ENCODE results near the gene GSG1L.

GSG1L gene

DNA sequence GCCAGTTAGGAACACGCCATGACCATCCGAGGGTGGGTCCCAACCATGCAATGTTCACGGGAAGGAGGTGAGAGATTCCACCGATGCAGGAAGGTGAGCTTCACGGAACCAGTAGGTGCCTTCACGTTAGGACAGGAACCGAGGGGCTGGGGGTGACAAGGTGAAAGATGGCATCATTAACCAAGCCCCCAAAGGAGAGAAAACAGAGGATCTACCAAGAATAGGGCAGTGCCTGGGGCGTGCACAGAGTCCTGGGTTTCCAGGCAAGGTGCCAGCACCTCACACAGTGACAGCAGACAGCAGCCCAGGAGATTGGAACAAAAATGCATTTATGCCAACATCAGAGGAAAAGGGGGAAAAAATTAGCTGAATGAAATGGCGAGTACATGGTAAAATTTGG, 137.9 kb downstream of the GSG1L start:
- DNase-seq (ENCODE audit: extremely low spot score): no peak
- TF ChIP-seq TARDBP (IDR thresholded peaks at IDR 0.05): no peak
- no peak for TF ChIP-seq FOXM1 (IDR thresholded peaks at IDR 0.05; ENCODE audit: borderline replicate concordance)
- no peak for TF ChIP-seq FOXA1 (IDR thresholded peaks at IDR 0.05)
- no peak for TF ChIP-seq SUZ12 (IDR thresholded peaks at IDR 0.05)
- no peak for TF ChIP-seq L3MBTL2 (conservative IDR thresholded peaks at IDR 0.05)
- TF ChIP-seq BHLHE40 (IDR thresholded peaks at IDR 0.05; ENCODE audit: borderline replicate concordance): no peak
- no peak for TF ChIP-seq PKNOX1 (IDR thresholded peaks at IDR 0.05)
- no peak for TF ChIP-seq FOXK2 (IDR thresholded peaks at IDR 0.05)
- TF ChIP-seq ELF4 (IDR thresholded peaks at IDR 0.05): no peak
- no peak for TF ChIP-seq NFRKB (IDR thresholded peaks at IDR 0.05)
- POLR2A ChIA-PET: no interaction called here
- CTCF ChIA-PET: no interaction called here

DNA sequence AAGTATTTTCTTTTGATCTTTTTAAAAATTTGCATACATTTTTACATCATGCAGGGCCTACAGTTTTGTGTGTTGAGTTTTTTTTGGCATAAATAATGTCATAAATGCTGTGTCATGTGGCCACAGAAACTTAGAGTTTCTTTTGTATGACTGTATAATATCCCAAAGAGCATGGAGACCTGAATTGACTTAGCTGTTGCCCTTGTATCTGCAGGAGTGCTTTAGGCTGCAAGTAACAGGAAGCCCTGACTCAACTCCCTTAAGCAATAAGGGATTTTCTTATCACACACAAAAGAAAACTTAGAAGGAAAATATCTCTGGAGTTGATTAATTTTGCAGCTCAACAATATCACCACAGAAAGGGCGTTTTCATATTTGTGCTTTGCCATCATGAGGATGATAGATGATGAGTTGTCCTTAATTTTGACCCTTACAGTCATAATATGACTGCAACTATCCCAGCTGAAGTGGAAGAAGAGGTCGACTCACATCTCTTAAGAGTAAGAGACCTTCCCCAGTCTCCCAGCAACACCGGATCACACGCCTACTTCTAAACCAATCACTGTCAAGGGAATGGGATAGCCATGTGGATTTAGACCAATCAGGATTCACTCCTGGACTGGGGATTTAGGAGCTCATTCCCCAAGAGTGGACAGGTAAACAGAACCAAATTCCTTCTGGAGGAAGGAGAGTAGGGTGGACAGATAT, 138.9 kb downstream of the GSG1L start:
- CTCF ChIA-PET: no interaction called here

GRCh38 chr16:27923751-27924150, 139.8 kb downstream of the GSG1L start:
- no peak for DNase-seq (ENCODE audit: extremely low spot score)
- ChIA-PET POLR2A (no interaction called here), CTCF (no interaction called here)
- TF ChIP-seq BHLHE40 (IDR thresholded peaks at IDR 0.05; ENCODE audit: borderline replicate concordance) (no peak), ELF4 (IDR thresholded peaks at IDR 0.05) (no peak), TARDBP (IDR thresholded peaks at IDR 0.05) (no peak), FOXK2 (IDR thresholded peaks at IDR 0.05) (no peak), LEF1 (IDR thresholded peaks at IDR 0.05; ENCODE audit: borderline replicate concordance) (no peak), ZNF384 (IDR thresholded peaks at IDR 0.05) (no peak), CTBP1 (IDR thresholded peaks at IDR 0.05; ENCODE audit: borderline replicate concordance) (no peak), L3MBTL2 (conservative IDR thresholded peaks at IDR 0.05) (no peak), FOXA1 (IDR thresholded peaks at IDR 0.05) (no peak), FOXM1 (IDR thresholded peaks at IDR 0.05; ENCODE audit: borderline replicate concordance) (no peak), SP1 (IDR thresholded peaks at IDR 0.05) (no peak), ARNT (IDR thresholded peaks at IDR 0.05) (no peak), SUZ12 (IDR thresholded peaks at IDR 0.05) (no peak), PKNOX1 (IDR thresholded peaks at IDR 0.05) (no peak), HDGF (IDR thresholded peaks at IDR 0.05; ENCODE audit: borderline replicate concordance) (no peak)

More for the DNA sequence above, 138.9 kb downstream of the GSG1L start:
- POLR2A ChIA-PET: no interaction called here
- TF ChIP-seq L3MBTL2 (conservative IDR thresholded peaks at IDR 0.05) (0 out of 2 replicates have a peak, but pooled peaks have one; percentile 12), CTBP1 (IDR thresholded peaks at IDR 0.05; ENCODE audit: borderline replicate concordance) (no peak)
- peak; percentile 26 for DNase-seq (ENCODE audit: extremely low spot score)

DNA sequence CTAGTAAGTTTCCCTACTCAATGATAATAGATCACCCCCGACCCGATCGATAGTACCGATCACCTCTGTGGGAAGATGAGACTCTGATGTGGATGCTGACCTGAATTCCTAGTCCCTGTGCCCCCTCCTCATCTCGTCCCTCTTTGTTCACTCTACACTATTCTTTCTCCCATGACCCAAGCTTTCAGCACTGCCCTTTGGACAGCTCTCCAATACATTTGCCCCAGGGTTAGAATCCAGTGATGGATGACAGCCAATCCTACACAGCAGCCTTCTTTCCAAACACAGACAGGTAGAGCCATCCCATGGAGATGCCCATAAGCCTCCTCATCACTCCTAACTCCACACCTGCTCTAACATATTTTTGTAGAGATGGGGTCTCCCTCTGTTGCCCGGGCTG, 141.1 kb downstream of the GSG1L start:
- CTCF ChIA-PET: no interaction called here
- TF ChIP-seq SUZ12 (IDR thresholded peaks at IDR 0.05): no peak
- TF ChIP-seq LEF1 (IDR thresholded peaks at IDR 0.05; ENCODE audit: borderline replicate concordance): no peak
- TF ChIP-seq FOXK2 (IDR thresholded peaks at IDR 0.05): no peak
- TF ChIP-seq ARNT (IDR thresholded peaks at IDR 0.05): no peak
- no peak for TF ChIP-seq TARDBP (IDR thresholded peaks at IDR 0.05)
- TF ChIP-seq CTBP1 (IDR thresholded peaks at IDR 0.05; ENCODE audit: borderline replicate concordance): no peak
- TF ChIP-seq SP1 (IDR thresholded peaks at IDR 0.05): no peak
- no peak for TF ChIP-seq BHLHE40 (IDR thresholded peaks at IDR 0.05; ENCODE audit: borderline replicate concordance)
- no peak for TF ChIP-seq L3MBTL2 (conservative IDR thresholded peaks at IDR 0.05)
- no peak for TF ChIP-seq HDGF (IDR thresholded peaks at IDR 0.05; ENCODE audit: borderline replicate concordance)
- no peak for TF ChIP-seq NFRKB (IDR thresholded peaks at IDR 0.05)
- TF ChIP-seq ZNF384 (IDR thresholded peaks at IDR 0.05): no peak
- no peak for TF ChIP-seq PKNOX1 (IDR thresholded peaks at IDR 0.05)
- TF ChIP-seq ELF4 (IDR thresholded peaks at IDR 0.05): no peak
- TF ChIP-seq FOXM1 (IDR thresholded peaks at IDR 0.05; ENCODE audit: borderline replicate concordance): no peak
- no peak for TF ChIP-seq FOXA1 (IDR thresholded peaks at IDR 0.05)
- POLR2A ChIA-PET: no interaction called here
- no peak for DNase-seq (ENCODE audit: extremely low spot score)

GRCh38 chr16:27921134-27921533, 142.4 kb downstream of the GSG1L start:
- ChIA-PET CTCF (interaction anchor here (0.7 kb wide), 1 partner anchor 10 kb away, joined by 4 read pairs; no protein-coding TSS in a partner anchor), POLR2A (no interaction called here)
- no peak for DNase-seq (ENCODE audit: extremely low spot score)
- TF ChIP-seq NFRKB (IDR thresholded peaks at IDR 0.05): no peak
- no peak for TF ChIP-seq ELF4 (IDR thresholded peaks at IDR 0.05)
- TF ChIP-seq TARDBP (IDR thresholded peaks at IDR 0.05): no peak
- no peak for TF ChIP-seq ARNT (IDR thresholded peaks at IDR 0.05)
- no peak for TF ChIP-seq HDGF (IDR thresholded peaks at IDR 0.05; ENCODE audit: borderline replicate concordance)
- no peak for TF ChIP-seq LEF1 (IDR thresholded peaks at IDR 0.05; ENCODE audit: borderline replicate concordance)
- TF ChIP-seq FOXA1 (IDR thresholded peaks at IDR 0.05): no peak
- no peak for TF ChIP-seq BHLHE40 (IDR thresholded peaks at IDR 0.05; ENCODE audit: borderline replicate concordance)
- no peak for TF ChIP-seq FOXM1 (IDR thresholded peaks at IDR 0.05; ENCODE audit: borderline replicate concordance)
- no peak for TF ChIP-seq SUZ12 (IDR thresholded peaks at IDR 0.05)
- no peak for TF ChIP-seq PKNOX1 (IDR thresholded peaks at IDR 0.05)
- no peak for TF ChIP-seq SP1 (IDR thresholded peaks at IDR 0.05)
- TF ChIP-seq ZNF384 (IDR thresholded peaks at IDR 0.05): no peak
- no peak for TF ChIP-seq L3MBTL2 (conservative IDR thresholded peaks at IDR 0.05)
- TF ChIP-seq CTBP1 (IDR thresholded peaks at IDR 0.05; ENCODE audit: borderline replicate concordance): no peak
- TF ChIP-seq FOXK2 (IDR thresholded peaks at IDR 0.05): no peak
